ENCODE measurements around the gene BIRC6.

BIRC6 gene

DNA sequence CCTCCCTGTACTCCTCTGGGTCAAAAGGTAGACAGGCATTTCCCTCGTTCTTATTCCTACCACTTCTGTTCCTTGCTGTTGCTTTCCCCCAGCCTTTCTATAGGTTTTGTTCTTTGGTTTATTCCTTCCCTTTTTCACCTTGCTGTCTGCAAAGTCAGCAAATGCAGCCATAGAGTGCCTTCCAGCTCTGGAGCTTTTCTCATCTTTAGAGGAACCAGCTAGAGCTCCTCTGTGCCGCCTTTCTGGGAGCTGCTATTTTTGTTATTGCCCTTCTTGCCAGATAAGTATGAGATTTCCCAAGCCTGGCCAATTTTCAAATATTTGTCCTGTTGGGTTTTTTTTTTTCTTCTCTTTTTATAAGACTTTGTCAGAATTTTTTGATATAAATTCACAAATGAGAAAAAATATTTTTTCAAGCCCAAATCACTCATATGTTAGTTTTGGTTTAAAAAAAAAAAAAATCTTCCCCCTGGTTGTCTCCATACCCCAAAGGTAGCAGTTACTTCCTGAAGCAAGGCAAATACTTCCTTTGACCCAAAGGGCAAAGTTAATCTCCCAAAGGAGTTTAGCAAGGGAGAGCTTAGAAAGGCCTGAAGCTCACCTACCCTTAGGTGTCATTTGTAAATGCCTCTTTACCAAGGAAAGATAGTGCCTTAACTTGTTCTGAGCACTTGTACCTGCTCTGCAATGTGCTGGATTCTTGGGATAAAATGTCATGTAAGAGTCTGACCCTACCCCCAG is 265.9 kb downstream of the BIRC6 start:
- TF ChIP-seq, protein P1, sequence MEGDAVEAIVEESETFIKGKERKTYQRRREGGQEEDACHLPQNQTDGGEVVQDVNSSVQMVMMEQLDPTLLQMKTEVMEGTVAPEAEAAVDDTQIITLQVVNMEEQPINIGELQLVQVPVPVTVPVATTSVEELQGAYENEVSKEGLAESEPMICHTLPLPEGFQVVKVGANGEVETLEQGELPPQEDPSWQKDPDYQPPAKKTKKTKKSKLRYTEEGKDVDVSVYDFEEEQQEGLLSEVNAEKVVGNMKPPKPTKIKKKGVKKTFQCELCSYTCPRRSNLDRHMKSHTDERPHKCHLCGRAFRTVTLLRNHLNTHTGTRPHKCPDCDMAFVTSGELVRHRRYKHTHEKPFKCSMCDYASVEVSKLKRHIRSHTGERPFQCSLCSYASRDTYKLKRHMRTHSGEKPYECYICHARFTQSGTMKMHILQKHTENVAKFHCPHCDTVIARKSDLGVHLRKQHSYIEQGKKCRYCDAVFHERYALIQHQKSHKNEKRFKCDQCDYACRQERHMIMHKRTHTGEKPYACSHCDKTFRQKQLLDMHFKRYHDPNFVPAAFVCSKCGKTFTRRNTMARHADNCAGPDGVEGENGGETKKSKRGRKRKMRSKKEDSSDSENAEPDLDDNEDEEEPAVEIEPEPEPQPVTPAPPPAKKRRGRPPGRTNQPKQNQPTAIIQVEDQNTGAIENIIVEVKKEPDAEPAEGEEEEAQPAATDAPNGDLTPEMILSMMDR (IDR thresholded peaks at IDR 0.05; ENCODE audit: low read depth, low read length) = no peak
- in situ Hi-C loops (cut with HindIII; ENCODE audit: low sequenced_read_pairs) = no loop called here
- no peak for DNase-seq (ENCODE audit: low read depth, low spot score)
- H3K4me3 ChIP-seq (ENCODE audit: low read depth, low read length) = no peak overlapping the region

- in situ Hi-C loops (cut with HindIII; ENCODE audit: low sequenced_read_pairs) = no loop called here
These were observed 266.5 kb downstream of the BIRC6 start for GRCh38 chr2:32623311-32623706.

DNA sequence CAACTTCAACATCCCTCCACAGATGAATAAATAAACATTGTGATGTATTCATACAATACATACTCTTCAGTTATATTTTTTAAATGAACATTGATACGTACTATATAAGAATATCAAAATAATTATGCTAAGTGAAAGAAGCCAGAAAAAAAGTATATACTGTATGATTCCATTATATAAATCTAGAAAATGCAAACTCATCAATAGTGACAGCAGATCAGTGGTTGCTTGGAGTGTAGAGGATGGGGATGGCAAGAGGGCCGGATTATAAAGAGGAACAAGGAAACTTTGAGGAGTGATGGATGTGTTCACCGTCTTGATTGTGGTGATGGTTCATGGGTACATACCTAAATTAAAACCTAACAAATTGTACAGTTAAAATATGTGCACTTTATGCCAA is 268.0 kb downstream of the BIRC6 start:
- in situ Hi-C loops (cut with HindIII; ENCODE audit: low sequenced_read_pairs) = no loop called here
- H3K4me3 ChIP-seq (ENCODE audit: low read depth, low read length) = no peak overlapping the region
- DNase-seq (ENCODE audit: low read depth, low spot score) = no peak
- TF ChIP-seq, protein P1 (IDR thresholded peaks at IDR 0.05; ENCODE audit: low read depth, low read length) = no peak

More at GRCh38 chr2:32623311-32623706, 266.5 kb downstream of the BIRC6 start:
- H3K4me3 ChIP-seq (ENCODE audit: low read depth, low read length) = no peak overlapping the region
- no peak for DNase-seq (ENCODE audit: low read depth, low spot score)
- TF ChIP-seq, protein P1 (IDR thresholded peaks at IDR 0.05; ENCODE audit: low read depth, low read length) = no peak

GRCh38 chr2:32626639-32627221 is 269.9 kb downstream of the BIRC6 start:
- no peak for DNase-seq (ENCODE audit: low read depth, low spot score)
- in situ Hi-C loops (cut with HindIII; ENCODE audit: low sequenced_read_pairs) = no loop called here
- H3K4me3 ChIP-seq (ENCODE audit: low read depth, low read length) = no peak overlapping the region
- TF ChIP-seq, protein P1 (IDR thresholded peaks at IDR 0.05; ENCODE audit: low read depth, low read length) = no peak

DNA sequence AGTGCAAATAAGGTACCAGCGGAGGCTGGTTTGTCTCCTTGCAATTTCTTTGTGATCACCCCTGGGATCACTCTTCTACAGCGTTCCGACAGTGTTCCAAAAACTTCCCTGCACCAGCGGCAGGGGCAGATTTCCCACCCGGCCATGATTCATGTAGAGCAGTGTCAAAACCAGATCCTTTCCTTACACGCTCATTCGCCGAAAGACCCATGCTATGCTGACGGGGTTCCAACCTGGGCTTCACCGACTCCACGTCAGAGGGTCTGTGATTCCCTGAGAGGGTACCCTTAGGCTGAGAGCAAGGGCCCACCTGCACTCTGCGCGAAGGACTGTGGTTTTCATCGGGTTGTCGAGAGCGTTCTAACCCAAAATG is 270.6 kb downstream of the BIRC6 start:
- in situ Hi-C loops (cut with HindIII; ENCODE audit: low sequenced_read_pairs) = no loop called here
- H3K4me3 ChIP-seq (ENCODE audit: low read depth, low read length) = peak overlapping the region; percentile 97
- DNase-seq (ENCODE audit: low read depth, low spot score) = no peak
- TF ChIP-seq, protein P1 (IDR thresholded peaks at IDR 0.05; ENCODE audit: low read depth, low read length) = peak; percentile 31

DNA sequence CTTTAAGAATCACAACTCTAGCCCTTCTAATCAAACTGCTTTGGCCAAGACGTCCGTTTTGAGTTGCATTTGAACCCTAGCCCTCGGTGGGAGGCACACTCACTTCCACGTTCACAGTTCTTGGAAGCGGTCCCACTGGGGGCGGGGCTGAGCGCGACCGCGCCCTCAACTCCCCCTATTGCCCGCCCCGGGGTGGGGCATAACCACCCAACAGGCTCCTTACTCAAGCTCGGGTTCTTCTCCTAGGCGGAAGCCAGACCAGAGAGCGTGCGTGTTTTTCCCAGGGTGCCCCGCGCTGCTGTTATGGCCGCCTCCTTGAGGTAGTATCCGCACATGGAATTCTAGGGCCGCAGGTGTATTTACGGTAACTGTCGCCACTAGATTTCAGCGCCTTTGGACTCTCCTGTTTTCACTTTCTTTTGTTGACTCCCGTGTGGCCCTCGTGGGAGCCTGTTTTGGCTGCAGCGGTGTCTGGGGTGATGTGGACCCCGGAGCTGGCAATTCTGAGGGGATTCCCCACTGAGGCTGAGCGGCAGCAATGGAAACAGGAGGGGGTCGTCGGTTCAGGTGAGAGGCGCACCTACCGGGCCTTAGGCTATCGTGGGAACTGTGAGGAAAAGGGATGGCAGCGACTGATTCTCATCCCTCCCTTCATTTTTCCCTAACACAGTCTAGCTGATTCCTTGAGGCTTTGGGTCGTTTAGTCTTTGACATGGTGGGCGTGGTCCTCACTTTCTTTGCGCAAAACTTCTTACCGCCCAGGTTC is 271.2 kb downstream of the BIRC6 start, which contains the start of gene TTC27:
TSS of gene TTC27 (plus strand) at position 237 of the 766 bp plus-strand sequence. CDS start at position 480, 243 bp downstream.
- H3K4me3 ChIP-seq (ENCODE audit: low read depth, low read length) = peak within 1 kb of the TSS; percentile 97
- DNase-seq (ENCODE audit: low read depth, low spot score) = peak; percentile 96
- TF ChIP-seq, protein P1 (IDR thresholded peaks at IDR 0.05; ENCODE audit: low read depth, low read length) = no peak
- in situ Hi-C loops (cut with HindIII; ENCODE audit: low sequenced_read_pairs) = no loop called here

Measured in astrocyte of the spinal cord (primary cell).